22Rv1 (cell line): Measurements from ENCODE around the gene CCR7.

Source experiments
- H3K27ac ChIP-seq: fragments of 450-650 bp; 2 replicates; pipeline ENCODE4 v1.5.1; 2017
- ZFX ChIP-seq: fragments of 450-650 bp; IDR thresholded peaks from 2 replicates; pipeline ENCODE4 v1.6.1; 2017; ENCODE audit warnings: antibody characterized with exemption, borderline replicate concordance
- TF ChIP-seq, protein P1 (sequence below): fragments of 450-650 bp; IDR thresholded peaks from 2 replicates; pipeline ENCODE4 v1.5.1; 2017; ENCODE audit warnings: mild to moderate bottlenecking

CCR7 gene

DNA sequence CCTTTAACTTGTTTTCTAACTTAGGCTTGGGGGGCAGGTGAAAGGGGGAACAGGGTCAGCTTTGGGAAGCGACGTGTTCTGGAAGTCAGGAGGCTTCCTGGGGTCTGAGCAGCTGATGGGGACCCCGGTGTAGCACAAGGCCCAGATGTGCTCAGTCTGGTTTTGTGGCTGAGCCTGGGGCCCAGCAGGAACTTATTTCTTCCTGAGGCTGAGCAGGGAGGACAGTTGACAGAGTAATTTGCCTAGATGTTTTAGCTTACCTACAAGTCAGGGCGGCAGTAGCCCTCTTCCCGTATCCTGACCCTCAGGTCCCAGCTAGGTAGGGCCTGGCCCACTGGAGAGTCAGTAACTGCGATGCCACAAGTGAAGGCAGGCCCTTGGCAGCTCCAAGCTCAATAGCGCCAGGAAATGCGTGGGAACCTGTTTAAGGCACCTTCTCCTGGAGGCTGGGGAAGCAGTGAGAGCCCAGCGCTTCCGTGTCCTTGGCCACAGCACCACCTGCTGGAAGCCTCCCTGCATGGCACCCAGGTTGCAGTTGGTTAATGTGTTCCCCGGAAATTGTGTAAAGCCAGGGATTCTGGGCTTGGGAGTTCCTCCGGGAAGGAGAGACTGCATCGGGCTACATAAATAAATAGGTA, 5.2 kb downstream of the CCR7 start:
- TF ChIP-seq ZFX: no peak
- TF ChIP-seq, protein P1, sequence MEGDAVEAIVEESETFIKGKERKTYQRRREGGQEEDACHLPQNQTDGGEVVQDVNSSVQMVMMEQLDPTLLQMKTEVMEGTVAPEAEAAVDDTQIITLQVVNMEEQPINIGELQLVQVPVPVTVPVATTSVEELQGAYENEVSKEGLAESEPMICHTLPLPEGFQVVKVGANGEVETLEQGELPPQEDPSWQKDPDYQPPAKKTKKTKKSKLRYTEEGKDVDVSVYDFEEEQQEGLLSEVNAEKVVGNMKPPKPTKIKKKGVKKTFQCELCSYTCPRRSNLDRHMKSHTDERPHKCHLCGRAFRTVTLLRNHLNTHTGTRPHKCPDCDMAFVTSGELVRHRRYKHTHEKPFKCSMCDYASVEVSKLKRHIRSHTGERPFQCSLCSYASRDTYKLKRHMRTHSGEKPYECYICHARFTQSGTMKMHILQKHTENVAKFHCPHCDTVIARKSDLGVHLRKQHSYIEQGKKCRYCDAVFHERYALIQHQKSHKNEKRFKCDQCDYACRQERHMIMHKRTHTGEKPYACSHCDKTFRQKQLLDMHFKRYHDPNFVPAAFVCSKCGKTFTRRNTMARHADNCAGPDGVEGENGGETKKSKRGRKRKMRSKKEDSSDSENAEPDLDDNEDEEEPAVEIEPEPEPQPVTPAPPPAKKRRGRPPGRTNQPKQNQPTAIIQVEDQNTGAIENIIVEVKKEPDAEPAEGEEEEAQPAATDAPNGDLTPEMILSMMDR: peak; percentile 95
- H3K27ac ChIP-seq: no peak overlapping the region

DNA sequence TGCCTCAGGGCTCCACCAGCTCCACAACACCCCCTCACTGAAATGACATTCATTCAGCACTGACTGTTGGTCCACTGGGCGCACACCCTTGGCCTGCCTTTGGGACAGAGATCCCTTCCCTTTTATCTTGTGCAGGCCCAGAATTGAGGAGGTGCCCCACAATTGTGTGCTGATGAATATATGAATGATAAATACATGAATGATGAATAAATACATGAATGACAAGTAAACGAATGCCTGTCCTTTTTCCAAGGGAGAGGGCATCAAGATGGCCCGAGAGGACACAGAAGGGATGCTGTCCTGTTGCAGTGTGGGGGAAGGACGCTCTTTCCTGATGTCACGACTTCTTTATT, 5.7 kb downstream of the CCR7 start:
- no peak overlapping the region for H3K27ac ChIP-seq
- no peak for TF ChIP-seq ZFX
- TF ChIP-seq, protein P1: no peak

DNA sequence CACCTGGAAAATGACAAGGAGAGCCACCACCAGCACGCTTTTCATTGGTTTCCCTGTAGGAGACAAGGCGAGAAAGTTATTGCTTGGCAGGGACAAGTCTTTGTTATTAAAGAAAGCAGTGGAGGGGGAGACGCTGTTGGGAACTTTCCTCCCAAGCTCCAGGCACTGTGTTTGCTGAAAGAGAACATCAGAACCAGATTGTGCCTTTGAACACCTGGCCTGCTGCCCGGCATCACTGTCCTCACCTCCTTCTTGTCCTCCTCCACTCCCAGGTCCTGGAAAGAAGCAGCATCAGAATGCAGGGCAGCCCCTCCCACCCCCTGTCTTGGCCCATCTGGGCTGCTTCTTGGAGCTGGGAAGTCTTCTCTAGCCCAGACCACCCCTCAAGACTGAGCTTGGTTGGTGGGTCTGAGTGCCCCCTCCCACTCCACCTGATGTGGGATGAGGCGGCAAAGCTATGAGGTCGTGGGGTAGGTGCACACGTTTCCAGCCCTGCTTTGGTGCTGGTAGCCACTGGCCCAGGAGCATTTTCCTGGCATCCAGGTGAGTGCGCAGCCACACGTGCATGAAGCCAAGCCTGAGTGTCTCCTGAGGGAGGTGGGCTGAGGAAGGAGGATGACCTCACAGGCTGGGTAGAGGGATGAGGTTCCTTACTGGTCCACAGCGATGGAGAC, 6.2 kb downstream of the CCR7 start:
- TF ChIP-seq, protein P1: no peak
- TF ChIP-seq ZFX: no peak
- H3K27ac ChIP-seq: no peak overlapping the region

DNA sequence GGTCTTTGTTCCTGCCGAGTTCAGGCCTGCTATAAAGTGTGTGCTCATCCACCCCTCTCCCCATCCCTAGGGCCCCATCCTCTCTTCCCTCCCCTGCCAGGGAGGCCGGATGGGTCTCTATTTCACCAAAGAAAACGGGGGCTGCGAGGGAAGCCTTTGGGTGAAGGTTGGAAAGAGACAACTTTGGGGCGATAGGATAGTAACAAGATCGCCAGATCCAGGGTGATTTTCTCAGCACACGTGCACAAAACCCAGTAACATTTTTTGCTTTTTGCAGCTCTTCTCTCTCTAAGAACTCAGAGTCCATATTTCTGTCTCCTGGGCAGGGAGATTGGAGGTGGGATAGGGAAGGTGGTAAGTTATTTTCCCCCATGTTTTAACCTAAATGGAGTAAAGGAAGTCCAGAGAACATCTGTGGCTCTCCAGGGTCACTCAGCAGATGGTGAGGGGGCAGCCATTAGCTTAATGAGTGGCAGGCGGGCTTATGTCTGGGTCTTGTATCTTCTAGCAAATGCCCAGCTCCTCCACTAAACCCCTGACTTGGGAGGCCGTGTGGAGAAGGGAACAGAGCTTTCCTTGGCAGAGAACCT, 6.9 kb downstream of the CCR7 start:
- TF ChIP-seq ZFX: no peak
- TF ChIP-seq, protein P1: no peak
- H3K27ac ChIP-seq: no peak overlapping the region

DNA sequence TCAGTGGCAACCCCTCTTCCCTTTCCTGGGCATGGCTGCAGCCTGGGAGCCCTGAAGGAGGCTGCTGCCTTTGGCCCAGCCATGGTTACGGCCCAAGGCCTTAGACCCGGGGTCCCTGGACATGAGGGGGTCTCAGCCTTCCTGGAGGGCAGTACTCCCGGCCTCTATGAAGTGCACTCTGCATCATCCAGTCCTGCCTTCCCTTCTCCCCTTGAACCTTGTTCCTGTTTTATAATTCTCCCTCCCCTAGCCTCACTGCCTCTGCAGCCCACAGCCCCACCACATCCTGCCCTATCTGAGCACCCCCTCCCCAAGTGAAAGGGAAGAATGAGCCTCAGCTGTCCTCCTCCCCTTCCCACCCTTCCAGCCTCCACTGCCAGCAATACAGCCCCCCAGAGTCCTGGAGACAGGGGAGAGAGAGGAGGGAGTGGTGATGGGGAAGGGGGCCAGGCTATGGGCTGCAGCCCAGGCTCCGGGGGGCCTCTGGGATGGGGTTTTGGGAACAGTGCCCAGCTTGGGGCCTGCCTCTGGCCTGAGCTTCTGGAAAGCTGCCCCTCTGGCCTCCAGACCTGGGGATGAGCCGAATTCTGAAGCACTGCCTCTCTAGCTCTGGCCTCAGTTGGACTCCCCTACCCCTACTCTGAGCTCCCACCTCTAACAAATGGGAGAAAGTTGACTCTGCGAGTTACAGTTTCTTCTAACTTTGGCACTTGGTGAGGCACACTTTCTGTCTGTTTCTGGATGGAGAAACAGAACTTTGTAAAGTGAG, 7.6 kb downstream of the CCR7 start:
- no peak overlapping the region for H3K27ac ChIP-seq
- TF ChIP-seq, protein P1: no peak
- no peak for TF ChIP-seq ZFX

DNA sequence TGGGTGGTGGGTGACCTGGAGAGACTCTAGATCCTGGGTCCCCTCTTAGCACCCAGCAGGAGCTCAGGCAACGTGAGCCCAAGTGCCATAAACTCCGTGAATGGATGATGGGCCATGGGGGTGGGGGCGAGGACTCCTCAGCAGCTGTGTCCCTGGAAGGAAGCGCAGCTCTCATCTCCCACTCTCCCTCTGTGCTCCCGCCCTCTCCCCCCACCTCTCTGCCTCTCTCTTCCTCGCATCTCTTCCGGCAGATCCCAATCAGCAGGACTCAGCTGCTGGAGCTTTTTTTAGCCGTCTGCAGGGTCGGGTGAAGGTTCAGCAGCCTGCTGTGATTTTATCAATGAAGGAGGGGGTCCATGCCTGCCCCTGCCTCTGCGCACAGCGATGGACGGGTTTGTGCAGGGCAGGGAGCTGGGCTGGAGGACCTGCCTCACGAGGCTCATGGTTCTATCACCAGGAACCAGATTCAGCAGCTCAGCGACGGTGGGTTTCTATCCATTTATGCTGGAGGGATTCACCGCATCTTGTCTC, 8.3 kb downstream of the CCR7 start:
- no peak overlapping the region for H3K27ac ChIP-seq
- TF ChIP-seq ZFX: no peak
- TF ChIP-seq, protein P1: no peak
